Measurements from ENCODE around the gene EXOC4. TPM values are rescaled to one million over a fixed set of nuclear protein-coding genes. Genes with fewer than 3 reads are reported as not detected.

The EXOC4 gene
- total RNA-seq, 1 donor from 2014 or later, result 30.8 TPM

DNA sequence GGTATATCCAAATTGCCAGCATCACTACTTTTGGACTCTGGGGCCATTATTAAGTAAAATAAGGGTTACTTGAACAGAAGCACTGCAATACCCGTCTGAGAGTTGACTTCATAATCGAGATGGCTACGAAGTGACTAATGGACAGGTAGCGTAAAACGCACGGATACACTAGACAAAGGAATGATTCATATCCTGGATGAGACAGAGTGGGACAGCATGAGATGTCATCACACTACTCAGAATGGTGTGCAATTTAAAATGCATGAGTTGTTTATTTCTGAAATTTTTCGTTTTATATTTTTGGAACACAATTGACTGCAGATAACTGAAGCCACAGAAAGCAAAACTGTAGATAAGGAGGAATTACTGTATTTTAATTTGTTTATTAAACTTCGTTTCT is 452.7 kb downstream of the EXOC4 start:
- intact Hi-C loops (cut with DNase I), result no loop called here
- no peak for DNase-seq (ENCODE audit: low spot score)

GRCh38 chr7:133706016-133706415 is 453.1 kb downstream of the EXOC4 start:
- intact Hi-C loops (cut with DNase I), result no loop called here
- DNase-seq (ENCODE audit: low spot score), result no peak

DNA sequence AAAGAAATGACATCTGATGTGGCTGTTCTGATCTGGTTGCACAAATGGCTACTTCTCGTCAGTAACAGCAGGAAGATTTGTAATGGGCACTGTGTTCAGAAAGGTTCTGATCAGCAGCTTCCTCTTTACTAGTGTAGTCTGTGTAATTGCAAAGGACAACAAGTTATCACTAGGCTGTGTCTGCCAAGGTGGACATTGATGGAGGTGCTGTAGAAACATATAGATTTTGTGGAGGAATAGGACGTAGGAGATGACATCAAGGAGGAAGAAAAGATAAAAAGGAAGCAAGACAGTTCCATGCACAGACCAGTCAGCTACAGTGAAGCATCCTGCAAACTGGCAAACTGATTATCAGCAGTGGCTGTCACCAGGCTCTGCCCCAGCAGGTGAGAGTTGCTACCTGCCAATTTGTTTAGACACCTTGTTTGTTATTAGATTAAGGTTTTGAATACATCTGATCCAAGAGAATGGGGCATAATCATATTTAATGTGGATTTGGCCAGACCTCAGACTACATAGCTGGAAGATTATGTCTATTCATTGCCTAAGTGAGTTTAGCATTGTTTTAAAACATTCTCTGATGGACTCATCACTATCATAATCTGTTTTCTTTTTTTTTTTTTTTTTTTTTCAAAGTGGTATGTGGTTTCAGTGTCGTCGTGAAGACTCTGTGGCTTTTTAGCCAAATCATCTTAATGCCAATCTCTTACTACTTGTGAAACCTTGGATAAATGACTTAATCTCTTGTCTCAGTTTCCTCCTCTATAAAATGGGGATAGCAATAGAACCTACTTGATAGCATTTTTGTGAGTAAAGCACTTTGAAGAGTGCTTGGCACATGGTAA is 456.4 kb downstream of the EXOC4 start:
- no peak for DNase-seq (ENCODE audit: low spot score)
- intact Hi-C loops (cut with DNase I), result no loop called here

DNA sequence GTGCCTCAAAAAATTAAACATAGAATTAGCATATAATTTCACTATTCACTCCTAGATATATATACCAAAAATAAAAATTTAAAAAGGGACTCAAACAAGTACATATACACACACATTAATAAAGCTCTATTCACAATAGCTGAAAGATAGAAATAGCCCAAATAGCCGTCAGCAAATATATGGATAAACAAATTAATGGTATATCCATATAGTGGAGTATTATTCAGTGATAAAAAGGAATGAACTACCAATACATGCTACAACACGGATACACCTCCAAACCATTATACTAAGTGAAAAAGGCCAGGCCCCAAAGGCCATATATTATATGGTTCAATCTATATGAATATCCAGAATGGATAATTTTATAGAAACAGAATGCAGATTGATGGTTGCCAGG is 459.7 kb downstream of the EXOC4 start:
- DNase-seq (ENCODE audit: low spot score), result no peak
- intact Hi-C loops (cut with DNase I), result no loop called here

GRCh38 chr7:133714654-133715053 is 461.8 kb downstream of the EXOC4 start:
- DNase-seq (ENCODE audit: low spot score), result no peak

GRCh38 chr7:133718131-133718530 is 465.3 kb downstream of the EXOC4 start:
- DNase-seq (ENCODE audit: low spot score), result no peak
- intact Hi-C loops (cut with DNase I), result no loop called here

More at GRCh38 chr7:133714654-133715053, 461.8 kb downstream of the EXOC4 start:
- intact Hi-C loops (cut with DNase I), result no loop called here

DNA sequence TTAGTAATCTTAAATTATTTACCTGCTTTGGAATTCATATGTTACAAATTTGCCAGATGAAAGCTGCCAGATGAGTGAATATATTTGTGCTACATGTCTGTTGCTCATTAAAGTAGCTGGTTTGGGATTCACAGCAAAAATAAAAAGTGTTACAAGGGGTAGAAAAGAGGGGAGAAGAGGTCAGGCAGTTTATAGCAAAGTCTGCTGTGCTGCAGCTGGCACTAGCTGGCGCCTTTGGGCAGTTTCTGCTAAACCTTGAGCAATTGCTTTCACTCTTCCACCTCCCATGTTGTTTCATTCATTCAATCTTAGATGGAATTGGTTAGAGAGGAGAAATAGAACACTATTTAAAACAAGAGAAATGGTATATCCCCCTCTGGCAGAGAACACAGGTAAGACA is 470.2 kb downstream of the EXOC4 start:
- intact Hi-C loops (cut with DNase I), result no loop called here
- no peak for DNase-seq (ENCODE audit: low spot score)

- intact Hi-C loops (cut with DNase I), result no loop called here
- DNase-seq (ENCODE audit: low spot score), result no peak
Measured at GRCh38 chr7:133724148-133724547, 471.3 kb downstream of the EXOC4 start.

GRCh38 chr7:133724694-133725093 is 471.8 kb downstream of the EXOC4 start:
- no peak for DNase-seq (ENCODE audit: low spot score)
- intact Hi-C loops (cut with DNase I), result no loop called here

DNA sequence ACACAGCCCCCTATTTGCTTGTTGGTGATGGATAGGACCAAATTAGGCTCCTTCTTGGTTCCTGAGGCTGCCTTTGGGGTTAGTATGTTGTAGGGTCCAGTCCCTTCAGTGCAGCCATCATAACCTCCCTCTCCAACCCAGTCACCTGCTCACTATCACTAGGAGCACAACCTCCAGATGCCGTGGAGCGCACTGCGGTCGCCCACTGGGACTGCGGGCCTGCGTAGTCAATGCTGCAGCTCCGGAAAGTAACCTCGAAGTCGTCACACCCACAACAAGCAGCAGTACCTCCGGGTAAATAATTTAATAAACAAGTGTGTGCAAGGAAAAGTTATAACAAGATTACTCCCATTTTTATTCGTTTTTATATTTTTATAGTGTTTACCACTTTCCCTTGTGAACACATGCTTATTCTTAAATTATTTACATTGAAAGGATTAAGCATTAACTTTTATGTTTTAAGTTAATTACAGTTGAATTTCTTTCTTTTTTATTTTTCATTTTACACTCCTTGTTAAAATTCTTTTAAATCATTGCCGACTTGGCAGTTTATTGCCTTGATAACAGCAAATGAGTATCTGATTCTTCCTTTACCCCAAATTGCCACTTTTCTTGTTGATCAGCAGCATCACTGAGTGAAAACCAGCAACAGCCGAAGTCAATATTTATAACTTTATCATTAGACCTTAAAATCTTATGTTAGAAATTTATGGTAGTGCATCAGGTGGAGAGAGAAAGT is 474.8 kb downstream of the EXOC4 start:
- intact Hi-C loops (cut with DNase I), result no loop called here

GRCh38 chr7:133730360-133730759 is 477.5 kb downstream of the EXOC4 start:
- no peak for DNase-seq (ENCODE audit: low spot score)
- intact Hi-C loops (cut with DNase I), result no loop called here

More for the DNA sequence above, 474.8 kb downstream of the EXOC4 start:
- DNase-seq (ENCODE audit: low spot score), result no peak

DNA sequence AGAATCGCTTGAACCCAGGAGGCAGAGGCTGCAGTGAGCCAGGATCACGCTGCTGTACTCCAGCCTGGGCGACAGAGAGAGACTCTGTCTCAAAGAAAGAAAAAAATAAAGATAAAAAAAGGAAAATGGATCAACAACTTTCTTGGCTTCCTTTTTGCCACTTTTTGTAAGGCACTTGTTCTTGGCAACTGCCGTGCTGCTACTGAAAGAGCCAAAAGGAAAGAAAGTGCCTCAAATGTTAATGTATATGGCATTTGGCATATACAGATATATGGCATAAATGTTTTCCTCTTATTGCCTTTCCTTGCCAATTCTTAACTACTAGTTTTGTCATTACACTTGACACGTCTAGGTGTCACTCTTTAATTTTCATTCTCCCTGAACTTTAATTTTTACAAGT is 480.5 kb downstream of the EXOC4 start:
- no peak for DNase-seq (ENCODE audit: low spot score)
- intact Hi-C loops (cut with DNase I), result no loop called here

DNA sequence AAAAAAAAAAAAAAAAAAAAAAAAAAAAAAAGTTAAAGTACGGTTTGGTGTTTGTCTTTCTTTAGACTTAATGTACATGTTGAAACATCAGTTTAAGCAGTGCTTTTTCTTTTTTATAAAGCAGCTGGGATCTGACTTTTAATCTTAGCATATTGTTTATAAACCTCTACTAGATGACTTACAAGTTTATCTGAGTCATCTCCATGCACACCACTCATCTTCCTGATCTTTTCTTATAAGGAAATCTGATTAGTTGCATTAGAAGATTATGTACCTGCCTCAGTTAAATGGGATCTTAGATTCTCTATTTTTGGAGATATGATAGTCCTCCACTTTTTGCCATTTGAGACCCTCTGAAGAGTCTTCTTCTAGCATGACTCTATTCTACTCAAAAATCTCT is 482.3 kb downstream of the EXOC4 start:
- intact Hi-C loops (cut with DNase I), result no loop called here
- DNase-seq (ENCODE audit: low spot score), result no peak

DNA sequence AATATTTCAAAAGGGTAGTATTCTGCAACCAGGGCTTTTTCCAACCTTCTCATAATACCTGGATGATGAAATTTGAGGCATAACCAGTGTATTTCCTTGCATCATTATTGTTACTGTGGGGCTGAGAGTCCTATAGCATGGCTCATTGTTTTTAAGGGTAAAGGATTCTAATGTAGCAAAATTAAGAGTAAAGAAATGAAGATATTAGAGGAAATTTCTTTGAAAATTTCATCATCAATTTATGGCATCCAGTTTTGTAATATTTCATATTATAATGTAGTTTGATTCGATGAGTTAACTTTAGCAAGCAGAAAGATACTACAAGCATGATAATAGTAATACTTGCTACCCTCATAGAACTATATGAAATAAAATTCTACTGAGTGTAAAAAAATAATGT is 486.9 kb downstream of the EXOC4 start:
- intact Hi-C loops (cut with DNase I), result no loop called here
- no peak for DNase-seq (ENCODE audit: low spot score)

- intact Hi-C loops (cut with DNase I), result no loop called here
- no peak for DNase-seq (ENCODE audit: low spot score)
Measured at GRCh38 chr7:133741078-133741477, 488.2 kb downstream of the EXOC4 start.

DNA sequence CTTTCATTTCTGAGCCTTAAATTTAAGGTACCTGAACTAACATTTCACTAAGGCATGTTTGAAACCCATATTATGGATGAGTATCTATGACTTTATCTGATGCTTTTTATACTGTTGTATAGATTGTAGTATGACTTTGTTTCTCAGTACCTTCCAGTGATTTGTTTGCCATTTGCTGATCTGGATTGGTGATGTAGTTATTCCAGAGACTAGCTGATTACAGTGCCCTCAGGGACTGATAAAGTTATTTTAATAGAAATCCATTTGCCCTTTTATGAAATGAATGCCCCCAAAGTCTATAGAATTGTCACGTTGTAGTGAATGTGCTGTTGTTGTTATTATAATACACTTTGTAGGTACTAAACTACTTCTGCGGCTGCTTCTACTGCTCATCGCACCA is 488.8 kb downstream of the EXOC4 start:
- DNase-seq (ENCODE audit: low spot score), result no peak
- intact Hi-C loops (cut with DNase I), result no loop called here

GRCh38 chr7:133742709-133743538 is 490.0 kb downstream of the EXOC4 start:
- no peak for DNase-seq (ENCODE audit: low spot score)
- intact Hi-C loops (cut with DNase I), result no loop called here

DNA sequence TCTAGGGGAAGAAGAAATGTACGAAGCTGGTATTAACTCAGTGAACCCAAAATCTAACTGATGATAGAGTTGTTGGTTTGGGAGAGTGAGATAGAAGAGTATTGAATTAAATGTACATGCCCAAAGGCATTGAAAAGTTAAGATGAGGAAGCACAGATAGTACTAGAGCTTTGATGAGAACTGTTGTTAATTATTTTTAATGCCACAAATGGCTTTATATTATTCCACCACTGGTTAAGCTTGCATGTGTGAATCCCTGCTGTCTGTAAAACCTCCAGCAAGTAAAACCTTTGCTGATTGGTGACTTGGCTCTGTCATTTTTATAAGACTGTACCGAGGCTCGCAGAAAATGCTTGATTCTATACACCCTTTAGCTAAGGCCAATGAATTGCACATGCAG is 491.6 kb downstream of the EXOC4 start:
- intact Hi-C loops (cut with DNase I), result no loop called here
- DNase-seq (ENCODE audit: low spot score), result no peak

DNA sequence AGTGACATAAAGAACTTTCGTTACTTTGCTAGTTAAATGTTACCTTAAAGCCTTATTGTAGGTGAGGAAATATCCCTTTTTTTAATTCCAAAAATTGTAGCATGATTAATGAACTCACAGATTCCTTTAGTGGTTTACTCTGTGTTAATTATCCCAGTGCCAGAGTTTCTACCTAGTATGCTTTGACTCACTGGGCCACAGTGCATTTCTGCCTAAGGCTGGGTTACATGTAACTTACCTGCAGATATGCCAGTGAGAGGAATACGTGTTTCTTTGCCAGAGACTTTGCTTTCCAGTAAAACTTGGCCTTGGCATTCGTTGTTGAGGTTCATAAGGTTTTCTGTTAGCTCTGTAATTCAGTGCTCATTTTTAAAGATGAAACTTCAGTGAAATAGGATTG is 493.4 kb downstream of the EXOC4 start:
- intact Hi-C loops (cut with DNase I), result no loop called here

GRCh38 chr7:133746847-133747246 is 494.0 kb downstream of the EXOC4 start:
- intact Hi-C loops (cut with DNase I), result no loop called here
- DNase-seq (ENCODE audit: low spot score), result no peak

More for the DNA sequence above, 493.4 kb downstream of the EXOC4 start:
- no peak for DNase-seq (ENCODE audit: low spot score)
